ENCODE results near the gene WNT9B.

DNA sequence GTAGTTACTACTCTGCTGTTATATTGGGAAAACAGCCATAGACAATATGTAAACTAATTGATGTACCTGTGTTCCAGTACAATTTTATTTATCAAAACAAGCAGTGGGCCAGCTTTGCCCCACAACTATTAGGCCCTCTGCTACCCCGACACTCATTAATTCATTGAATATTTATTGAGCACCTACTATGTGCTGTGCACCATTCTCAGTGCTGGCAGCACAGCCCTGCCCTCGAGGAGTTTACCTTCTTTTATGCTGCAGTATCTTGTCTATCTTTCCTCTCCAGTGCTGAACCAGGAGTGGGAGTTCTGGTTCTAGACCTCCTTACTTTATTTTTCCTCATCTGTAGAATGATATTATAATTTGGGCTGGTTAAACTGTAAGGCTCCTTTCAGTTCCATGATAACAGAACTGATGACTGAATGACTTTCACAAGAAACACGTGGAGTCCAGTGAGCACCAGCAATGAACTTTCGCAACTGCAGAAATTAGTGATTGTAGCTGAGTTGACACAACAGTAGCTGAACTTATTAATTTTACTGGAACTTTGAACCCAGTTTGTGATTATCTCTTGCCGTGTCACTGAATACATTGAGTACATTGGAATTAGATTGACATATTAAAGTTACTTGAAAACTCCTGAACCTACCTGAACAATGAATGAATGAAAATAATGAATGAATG is 73.9 kb downstream of the WNT9B start:
- TF ChIP-seq POLR2AphosphoS5 (IDR thresholded peaks at IDR 0.05; ENCODE audit: low read depth) (no peak), GABPA (IDR thresholded peaks at IDR 0.05; ENCODE audit: low read depth) (no peak), SPI1 (IDR thresholded peaks at IDR 0.05; ENCODE audit: borderline replicate concordance, low read depth) (no peak)
- TF ChIP-seq, protein P1, sequence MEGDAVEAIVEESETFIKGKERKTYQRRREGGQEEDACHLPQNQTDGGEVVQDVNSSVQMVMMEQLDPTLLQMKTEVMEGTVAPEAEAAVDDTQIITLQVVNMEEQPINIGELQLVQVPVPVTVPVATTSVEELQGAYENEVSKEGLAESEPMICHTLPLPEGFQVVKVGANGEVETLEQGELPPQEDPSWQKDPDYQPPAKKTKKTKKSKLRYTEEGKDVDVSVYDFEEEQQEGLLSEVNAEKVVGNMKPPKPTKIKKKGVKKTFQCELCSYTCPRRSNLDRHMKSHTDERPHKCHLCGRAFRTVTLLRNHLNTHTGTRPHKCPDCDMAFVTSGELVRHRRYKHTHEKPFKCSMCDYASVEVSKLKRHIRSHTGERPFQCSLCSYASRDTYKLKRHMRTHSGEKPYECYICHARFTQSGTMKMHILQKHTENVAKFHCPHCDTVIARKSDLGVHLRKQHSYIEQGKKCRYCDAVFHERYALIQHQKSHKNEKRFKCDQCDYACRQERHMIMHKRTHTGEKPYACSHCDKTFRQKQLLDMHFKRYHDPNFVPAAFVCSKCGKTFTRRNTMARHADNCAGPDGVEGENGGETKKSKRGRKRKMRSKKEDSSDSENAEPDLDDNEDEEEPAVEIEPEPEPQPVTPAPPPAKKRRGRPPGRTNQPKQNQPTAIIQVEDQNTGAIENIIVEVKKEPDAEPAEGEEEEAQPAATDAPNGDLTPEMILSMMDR (IDR thresholded peaks at IDR 0.05; ENCODE audit: insufficient read depth, low read length) = no peak
- TF ChIP-seq, protein P2, sequence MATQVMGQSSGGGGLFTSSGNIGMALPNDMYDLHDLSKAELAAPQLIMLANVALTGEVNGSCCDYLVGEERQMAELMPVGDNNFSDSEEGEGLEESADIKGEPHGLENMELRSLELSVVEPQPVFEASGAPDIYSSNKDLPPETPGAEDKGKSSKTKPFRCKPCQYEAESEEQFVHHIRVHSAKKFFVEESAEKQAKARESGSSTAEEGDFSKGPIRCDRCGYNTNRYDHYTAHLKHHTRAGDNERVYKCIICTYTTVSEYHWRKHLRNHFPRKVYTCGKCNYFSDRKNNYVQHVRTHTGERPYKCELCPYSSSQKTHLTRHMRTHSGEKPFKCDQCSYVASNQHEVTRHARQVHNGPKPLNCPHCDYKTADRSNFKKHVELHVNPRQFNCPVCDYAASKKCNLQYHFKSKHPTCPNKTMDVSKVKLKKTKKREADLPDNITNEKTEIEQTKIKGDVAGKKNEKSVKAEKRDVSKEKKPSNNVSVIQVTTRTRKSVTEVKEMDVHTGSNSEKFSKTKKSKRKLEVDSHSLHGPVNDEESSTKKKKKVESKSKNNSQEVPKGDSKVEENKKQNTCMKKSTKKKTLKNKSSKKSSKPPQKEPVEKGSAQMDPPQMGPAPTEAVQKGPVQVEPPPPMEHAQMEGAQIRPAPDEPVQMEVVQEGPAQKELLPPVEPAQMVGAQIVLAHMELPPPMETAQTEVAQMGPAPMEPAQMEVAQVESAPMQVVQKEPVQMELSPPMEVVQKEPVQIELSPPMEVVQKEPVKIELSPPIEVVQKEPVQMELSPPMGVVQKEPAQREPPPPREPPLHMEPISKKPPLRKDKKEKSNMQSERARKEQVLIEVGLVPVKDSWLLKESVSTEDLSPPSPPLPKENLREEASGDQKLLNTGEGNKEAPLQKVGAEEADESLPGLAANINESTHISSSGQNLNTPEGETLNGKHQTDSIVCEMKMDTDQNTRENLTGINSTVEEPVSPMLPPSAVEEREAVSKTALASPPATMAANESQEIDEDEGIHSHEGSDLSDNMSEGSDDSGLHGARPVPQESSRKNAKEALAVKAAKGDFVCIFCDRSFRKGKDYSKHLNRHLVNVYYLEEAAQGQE (IDR thresholded peaks at IDR 0.05; ENCODE audit: insufficient replicate concordance, low read depth) = no peak

Data from HL-60 (cell line).